GM23248 (cell line): ENCODE data around the gene ALOXE3.

ENCODE experiments used
- EZH2 ChIP-seq: fragments of 200-600 bp; sonication (generic); IDR thresholded peaks from 2 replicates; pipeline ENCODE4 v1.6.1; 2018; ENCODE audit warnings: antibody characterized with exemption, mild to moderate bottlenecking; ENCODE audit not compliant: insufficient read depth, poor library complexity, severe bottlenecking
- EZH2phosphoT487 ChIP-seq: fragments of 200-600 bp; sonication (generic); IDR thresholded peaks from 2 replicates; pipeline ENCODE4 v1.6.1; 2018; ENCODE audit warnings: antibody characterized with exemption, moderate library complexity, mild to moderate bottlenecking, low read depth; ENCODE audit not compliant: insufficient read depth

GRCh38 chr17:8057691-8058114 is 60.6 kb downstream of the ALOXE3 start:
- TF ChIP-seq EZH2phosphoT487 (no peak), EZH2 (no peak)
